K562 (cell line): Measurements from ENCODE around the gene GDF11. TPM values are rescaled to one million over a fixed set of nuclear protein-coding genes. Genes with fewer than 3 reads are reported as not detected.

Source experiments
- ATAC-seq: fragments of 200-7000 bp; cut with Tn5 transposase; 3 replicates; pipeline ENCODE4 v1.9.1; 2020; ENCODE audit warnings: moderate library complexity
- BruUV-seq: library from RNA; stranded (reverse); fragments of 400-500 nt; replicated peaks from 2 replicates; lab custom pipeline; 2021; lab: Mats Ljungman, UMichigan
- CTCF ChIA-PET: fragments of 300-600 bp; formaldehyde crosslinking; extraction: SDS; loops from one replicate; lab custom pipeline; 2021; ENCODE audit warnings: low intra/inter-chr PET ratio; lab: Yijun Ruan, JAX
- POLR2A ChIA-PET: fragments of 300-600, 350-650 bp; sonication (Branson Sonifier 250); formaldehyde crosslinking; extraction: SDS; loops from one replicate; lab custom pipeline; 2021; ENCODE audit warnings: antibody characterized with exemption, inconsistent platforms; lab: Yijun Ruan, JAX
- DNase-seq, 4 experiments: peaks; one replicate each; pipeline versions ENCODE4 v3.0.0 to v3.0.0-alpha.2; 2011 to 2018; ENCODE audit warnings: low spot score in 3 of 4, mixed read lengths in 3 of 4; ENCODE audit errors: extremely low read depth in 1 of 4
- FAIRE-seq: peaks from 2 replicates; lab custom pipeline; 2011; peaks lifted over from hg19 to GRCh38; lab: Jason Lieb, UNC
- H2AFZ ChIP-seq: 2 replicates; pipeline ENCODE4 v1.6.0; 2011; ENCODE audit warnings: low read depth, low read length, control low read depth, inconsistent platforms
- H3K27ac ChIP-seq: fragments of 200-600 bp; 3 replicates; pipeline ENCODE4 v1.8.0; 2011; ENCODE audit warnings: low read depth, mild to moderate bottlenecking, control low read depth, inconsistent platforms, low read length, moderate library complexity, mixed read lengths; ENCODE audit errors: extremely low read depth
- H3K27me3 ChIP-seq, 2 experiments: fragments of 300-600 bp in 1 of 2; 2 replicates in 1 of 2; 3 replicates in 1 of 2; pipeline versions ENCODE4 v1.6.0 to v1.8.0; 2011; ENCODE audit warnings: inconsistent platforms in 2 of 2, low read length in 2 of 2, mild to moderate bottlenecking in 1 of 2, mixed read lengths in 1 of 2, moderate library complexity in 1 of 2; ENCODE audit not compliant: control insufficient read depth in 2 of 2, insufficient read depth in 2 of 2
- H3K36me3 ChIP-seq: fragments of 300-600 bp; 3 replicates; pipeline ENCODE4 v1.8.0; 2011; ENCODE audit warnings: mild to moderate bottlenecking, low read length, inconsistent platforms; ENCODE audit not compliant: control insufficient read depth, insufficient read depth
- H3K4me1 ChIP-seq, 2 experiments: fragments of 200-600 bp in 1 of 2; replicated peaks in 1 of 2; 2 replicates in 1 of 2; 3 replicates in 1 of 2; pipeline versions ENCODE4 v1.5.1 to v1.8.0; 2011; ENCODE audit warnings: inconsistent platforms in 2 of 2, low read length in 2 of 2, mild to moderate bottlenecking in 1 of 2, mixed read lengths in 1 of 2, moderate library complexity in 1 of 2; ENCODE audit not compliant: control insufficient read depth in 2 of 2, insufficient read depth in 2 of 2
- H3K4me2 ChIP-seq: 2 replicates; pipeline ENCODE4 v1.6.1; 2011; ENCODE audit warnings: low read length, control low read depth, inconsistent platforms, mixed read lengths; ENCODE audit not compliant: insufficient read depth
- H3K4me3 ChIP-seq: fragments of 200-600 bp; sonication (generic), shearing (Covaris generic); 2 replicates; pipeline ENCODE4 v1.5.1; 2016; ENCODE audit warnings: control low read depth, inconsistent platforms
- H3K79me2 ChIP-seq: fragments of 200-600 bp; 3 replicates; pipeline ENCODE4 v1.8.0; 2011; ENCODE audit warnings: low read length, inconsistent platforms; ENCODE audit not compliant: control insufficient read depth, insufficient read depth
- H3K9ac ChIP-seq, 2 experiments: 2 replicates each; pipeline versions ENCODE4 v1.6.0 to v1.6.1; 2011; ENCODE audit warnings: low read depth in 2 of 2, low read length in 2 of 2, control low read depth in 1 of 2, inconsistent platforms in 1 of 2, mild to moderate bottlenecking in 1 of 2, mixed read lengths in 1 of 2; ENCODE audit not compliant: insufficient read depth in 1 of 2
- H3K9me1 ChIP-seq: one replicate; pipeline ENCODE4 v1.6.0; 2011; ENCODE audit warnings: inconsistent platforms, mild to moderate bottlenecking, low read length, moderate library complexity; ENCODE audit not compliant: control insufficient read depth, insufficient read depth
- H3K9me3 ChIP-seq: replicated peaks from 2 replicates; pipeline ENCODE4 v1.5.1; 2011; ENCODE audit warnings: low read depth, low read length, inconsistent platforms; ENCODE audit not compliant: control insufficient read depth, insufficient read depth
- H4K20me1 ChIP-seq: replicated peaks from 2 replicates; pipeline ENCODE4 v1.6.1; 2011; ENCODE audit warnings: low read length, inconsistent platforms, mixed read lengths; ENCODE audit not compliant: control insufficient read depth, insufficient read depth
- CHD4 ChIP-seq: fragments of 200-600 bp; sonication (generic); IDR thresholded peaks from 3 replicates; pipeline ENCODE4 v1.6.1; 2012; ENCODE audit warnings: low read depth, mild to moderate bottlenecking, mixed read lengths, low read length, inconsistent platforms; ENCODE audit not compliant: insufficient read depth, insufficient replicate concordance, poor library complexity, severe bottlenecking
- GABPA ChIP-seq: fragments of 200-800 bp; sonication (Bioruptor generic); conservative IDR thresholded peaks from 2 replicates; pipeline ENCODE4 v1.6.1; 2016; ENCODE audit warnings: low read depth, missing genetic modification characterization, missing compliant biosample characterization
- KLF16 ChIP-seq: IDR thresholded peaks from 2 replicates; pipeline ENCODE4 v1.6.1; 2016; ENCODE audit warnings: antibody characterized with exemption
- L3MBTL2 ChIP-seq: fragments of 450-650 bp; IDR thresholded peaks from 2 replicates; pipeline ENCODE4 v1.6.1; 2016; ENCODE audit warnings: mild to moderate bottlenecking, moderate library complexity
- PTRF ChIP-seq: fragments of 450-650 bp; IDR thresholded peaks from 2 replicates; pipeline ENCODE4 v1.6.1; 2016; ENCODE audit warnings: mild to moderate bottlenecking, missing genetic modification characterization, missing compliant biosample characterization
- RAD51 ChIP-seq: fragments of 450-650 bp; IDR thresholded peaks from 2 replicates; pipeline ENCODE4 v1.7.1; 2016; ENCODE audit warnings: low read depth, mild to moderate bottlenecking, borderline replicate concordance
- RBFOX2 ChIP-seq: fragments of 200-400 bp; formaldehyde crosslinking; IDR thresholded peaks from 2 replicates; pipeline ENCODE4 v1.6.1; 2017; ENCODE audit warnings: low read depth, mild to moderate bottlenecking, low read length, moderate library complexity
- SIN3B ChIP-seq: fragments of 450-650 bp; IDR thresholded peaks from 2 replicates; pipeline ENCODE4 v1.6.1; 2017; ENCODE audit warnings: low read depth, mild to moderate bottlenecking, moderate library complexity
- SLC30A9 ChIP-seq: fragments of 250-450 bp; sonication (Bioruptor Pico); IDR thresholded peaks from 2 replicates; pipeline ENCODE4 v1.8.0; 2022; ENCODE audit warnings: mild to moderate bottlenecking, moderate library complexity
- SRSF7 ChIP-seq: fragments of 200-400 bp; formaldehyde crosslinking; optimal IDR thresholded peaks from 2 replicates; pipeline ENCODE3; 2017; ENCODE audit warnings: mild to moderate bottlenecking, low read depth, low read length
- TAF15 ChIP-seq: fragments of 200-400 bp; formaldehyde crosslinking; IDR thresholded peaks from 2 replicates; pipeline ENCODE4 v1.6.1; 2017; ENCODE audit warnings: mild to moderate bottlenecking, low read depth, low read length, moderate library complexity
- TCFL5 ChIP-seq: fragments of 250-450 bp; sonication (Bioruptor Pico); conservative IDR thresholded peaks from 2 replicates; pipeline ENCODE4 v1.6.1; 2021; ENCODE audit warnings: mild to moderate bottlenecking, moderate library complexity, matching md5 sums
- TFAP4 ChIP-seq: sonication (generic); formaldehyde crosslinking; IDR thresholded peaks from 2 replicates; pipeline ENCODE4 v1.8.0; 2022; ENCODE audit warnings: missing genetic modification reagents, mild to moderate bottlenecking, moderate library complexity, borderline replicate concordance
- ZBTB7A ChIP-seq: IDR thresholded peaks from 2 replicates; pipeline ENCODE4 v1.6.1; 2011; ENCODE audit warnings: low read depth, mild to moderate bottlenecking, low read length, moderate library complexity, borderline replicate concordance; ENCODE audit not compliant: control insufficient read depth
- ZFP91 ChIP-seq: sonication (generic); formaldehyde crosslinking; IDR thresholded peaks from 2 replicates; pipeline ENCODE4 v1.8.0; 2022; ENCODE audit warnings: mild to moderate bottlenecking, missing genetic modification reagents
- ZNF134 ChIP-seq: fragments of 250-450 bp; sonication (Bioruptor Pico); conservative IDR thresholded peaks from 2 replicates; pipeline ENCODE4 v1.4.0; 2020
- ZNF232 ChIP-seq: sonication (generic); formaldehyde crosslinking; IDR thresholded peaks from 2 replicates; pipeline ENCODE4 v1.8.0; 2022; ENCODE audit warnings: mild to moderate bottlenecking, missing genetic modification reagents
- WGBS: fragments of 100-300 bp; shearing (Covaris generic); methylation state at CpG from one replicate; pipeline ENCODE4 v1.1.6; 2016; ENCODE audit warnings: low coverage, mixed read lengths; ENCODE audit not compliant: insufficient coverage; ENCODE audit errors: missing lambda C conversion rate; 5-methylcytosine and 5-hydroxymethylcytosine counted together
- in situ Hi-C: fragments of 300-500 bp; cut with MboI; formaldehyde crosslinking; loops from 4 replicates; pipeline ENCODE4 v1.15.0; 2018; ENCODE audit warnings: inconsistent platforms, mixed read lengths
- intact Hi-C: fragments of 100-400 bp; cut with micrococcal nuclease; formaldehyde crosslinking; loops from 2 replicates; pipeline ENCODE4 v1.14.2; 2022
- polyA plus RNA-seq, 8 experiments: library from polyadenylated mRNA; depleted of rRNA in 4 of 8; stranded (reverse) in 5 of 8; unstranded in 3 of 8; fragments of >200 nt; fragmentation: Nextera tagmentation in 2 of 8; fragmentation: Illumina TruSeq in 1 of 8; extraction: Ambion mirVana in 2 of 8; extraction: Trizol in 1 of 8; gene quantifications; 2 replicates each; pipeline versions ENCODE4 v1.2.1 to v1.2.3, GENCODE V29; 2011 to 2014; ENCODE audit warnings: inconsistent platforms in 1 of 8, missing spikeins in 1 of 8
- total RNA-seq, 7 experiments: library from RNA; depleted of rRNA in 6 of 7; stranded (reverse); fragments of >200 nt in 6 of 7; fragmentation: Illumina TruSeq in 2 of 7; extraction: Trizol in 2 of 7; gene quantifications; 2 replicates each; pipeline versions ENCODE4 v1.2.1 to v1.2.3, GENCODE V29; 2011 to 2021; ENCODE audit warnings: low replicate concordance in 1 of 7

Gene GDF11
- total and polyA plus RNA-seq, 9 of the 15 experiments (the other 6 are each of a cell fraction or from before 2014, with no cell fraction given): 1.4 to 15.7 (median 4.8) TPM

GRCh38 chr12:55744340-55745030 is 1.6 kb downstream of the GDF11 start (continued):
- TF ChIP-seq TFAP4: 0 out of 2 replicates have a peak, but pooled peaks have one; percentile 4
- TF ChIP-seq RAD51: peak; percentile 28; the same call in 1 of the 2 replicates
- TF ChIP-seq L3MBTL2: 0 out of 2 replicates have a peak, but pooled peaks have one; percentile 32
- no peak for TF ChIP-seq SIN3B

- H4K20me1 ChIP-seq: no peaks in the 10 kb centered on the region
- no peaks in the 10 kb centered on the region for H3K27me3 ChIP-seq
- 7% methylated on average over 8 of the region's 13 CpGs for WGBS
- H3K79me2 ChIP-seq: peaks cover 38% of the 10 kb centered on the region
- H3K9me1 ChIP-seq: no peaks in the 10 kb centered on the region
- H3K36me3 ChIP-seq: peaks cover 43% of the 10 kb centered on the region; the same call in 2 of the 3 replicates
- POLR2A ChIA-PET: interaction anchor here (3.4 to 4.5 kb wide), 2 partner anchors 9 to 16 kb away, joined by 13 to 44 read pairs; partner anchors contain the start of gene CD63
- in situ Hi-C loops: no loop called here
- H3K9me3 ChIP-seq: no peaks in the 10 kb centered on the region; the same call in 1 of the 2 replicates
- H2AFZ ChIP-seq: no peak overlapping the region
- peak overlapping the region; percentile 86 for H3K4me3 ChIP-seq
- H3K9ac ChIP-seq: peak overlapping the region; percentile 44 to 84; a peak in 3 of 4 replicates
- peak overlapping the region; percentile 51; the same call in 2 of the 3 replicates for H3K27ac ChIP-seq
- no TSS peak for BruUV-seq
- peak; percentile 53 to 67 (median 60) for DNase-seq
- H3K4me2 ChIP-seq: peak overlapping the region; percentile 74
- peak; percentile 69 for FAIRE-seq
- ATAC-seq: peak; percentile 38
- intact Hi-C loops: no loop called here
- CTCF ChIA-PET: no interaction called here
- peaks cover 33 to 42% of the 10 kb centered on the region in 2 experiments for H3K4me1 ChIP-seq
- no peak for TF ChIP-seq CHD4
- no peak for TF ChIP-seq TCFL5 (CRISPR knock-in tag)
- TF ChIP-seq ZBTB7A: peak; percentile 57; the same call in 1 of the 2 replicates
- TF ChIP-seq KLF16: no peak
- no peak for TF ChIP-seq GABPA (tag)
- TF ChIP-seq TAF15: no peak
- TF ChIP-seq SRSF7: no peak
- no peak for TF ChIP-seq ZNF134 (CRISPR knock-in tag)
- TF ChIP-seq RBFOX2: 0 out of 2 replicates have a peak, but pooled peaks have one; percentile 19
- TF ChIP-seq SLC30A9 (CRISPR knock-in tag): no peak
- no peak for TF ChIP-seq PTRF (tag)
- peak; percentile 85 for TF ChIP-seq ZFP91
- TF ChIP-seq ZNF232 (CRISPR knock-in tag): no peak
Observed at GRCh38 chr12:55745361-55746173, 2.6 kb downstream of the GDF11 start.
